Measurements from ENCODE around the gene ARHGAP35.

- TF ChIP-seq REST (IDR thresholded peaks at IDR 0.05; ENCODE audit: unreplicated experiment): no peak
- TF ChIP-seq CTCF (conservative IDR thresholded peaks at IDR 0.05; ENCODE audit: low read depth in 2 of 2): no peak
- no peak for TF ChIP-seq EZH2 (IDR thresholded peaks at IDR 0.05; ENCODE audit: low read depth, unreplicated experiment)
- no peak for TF ChIP-seq POLR2AphosphoS5 (IDR thresholded peaks at IDR 0.05; ENCODE audit: low read depth)
- TF ChIP-seq EZH2phosphoT487 (IDR thresholded peaks at IDR 0.05; ENCODE audit: unreplicated experiment): no peak
- no peak for TF ChIP-seq CREB1 (CRISPR knock-in tag; IDR thresholded peaks at IDR 0.05; ENCODE audit: low read depth)
- no peak for TF ChIP-seq ZNF462 (CRISPR knock-in tag; IDR thresholded peaks at IDR 0.05)
- no peak for TF ChIP-seq JUNB (IDR thresholded peaks at IDR 0.05; ENCODE audit: unreplicated experiment)
Measured at GRCh38 chr19:46896076-46896794, 35.4 kb downstream of the ARHGAP35 start.
